Fibroblast of the aortic adventitia (primary cell): ENCODE results near the gene GMPR. TPM values are rescaled to one million over a fixed set of nuclear protein-coding genes. Genes with fewer than 3 reads are reported as not detected.
"Not testable (repeated sequence)": the region's sequence is repeated elsewhere in the genome, so short reads cannot be mapped to it uniquely, and the experiment has no call there.

Experiments
- DNase-seq: peaks from one replicate; pipeline ENCODE4 v3.0.0-alpha.2; 2010; ENCODE audit warnings: low read depth
- H3K4me3 ChIP-seq: 2 replicates; pipeline ENCODE4 v1.5.1; 2011; ENCODE audit warnings: low read depth, mild to moderate bottlenecking, control low read depth, low read length, moderate library complexity
- CTCF ChIP-seq: IDR thresholded peaks from 2 replicates; pipeline ENCODE4 v1.5.1; 2011; ENCODE audit warnings: mild to moderate bottlenecking, low read length, control low read depth, inconsistent platforms; ENCODE audit not compliant: insufficient read depth
- total RNA-seq: library from RNA; depleted of rRNA; stranded (reverse); fragments of >200 nt; gene quantifications from 2 replicates; pipeline ENCODE4 v1.2.3, GENCODE V29; 2012; ENCODE audit warnings: low replicate concordance

GMPR gene
- total RNA-seq, 1 donor = 24.8 TPM

DNA sequence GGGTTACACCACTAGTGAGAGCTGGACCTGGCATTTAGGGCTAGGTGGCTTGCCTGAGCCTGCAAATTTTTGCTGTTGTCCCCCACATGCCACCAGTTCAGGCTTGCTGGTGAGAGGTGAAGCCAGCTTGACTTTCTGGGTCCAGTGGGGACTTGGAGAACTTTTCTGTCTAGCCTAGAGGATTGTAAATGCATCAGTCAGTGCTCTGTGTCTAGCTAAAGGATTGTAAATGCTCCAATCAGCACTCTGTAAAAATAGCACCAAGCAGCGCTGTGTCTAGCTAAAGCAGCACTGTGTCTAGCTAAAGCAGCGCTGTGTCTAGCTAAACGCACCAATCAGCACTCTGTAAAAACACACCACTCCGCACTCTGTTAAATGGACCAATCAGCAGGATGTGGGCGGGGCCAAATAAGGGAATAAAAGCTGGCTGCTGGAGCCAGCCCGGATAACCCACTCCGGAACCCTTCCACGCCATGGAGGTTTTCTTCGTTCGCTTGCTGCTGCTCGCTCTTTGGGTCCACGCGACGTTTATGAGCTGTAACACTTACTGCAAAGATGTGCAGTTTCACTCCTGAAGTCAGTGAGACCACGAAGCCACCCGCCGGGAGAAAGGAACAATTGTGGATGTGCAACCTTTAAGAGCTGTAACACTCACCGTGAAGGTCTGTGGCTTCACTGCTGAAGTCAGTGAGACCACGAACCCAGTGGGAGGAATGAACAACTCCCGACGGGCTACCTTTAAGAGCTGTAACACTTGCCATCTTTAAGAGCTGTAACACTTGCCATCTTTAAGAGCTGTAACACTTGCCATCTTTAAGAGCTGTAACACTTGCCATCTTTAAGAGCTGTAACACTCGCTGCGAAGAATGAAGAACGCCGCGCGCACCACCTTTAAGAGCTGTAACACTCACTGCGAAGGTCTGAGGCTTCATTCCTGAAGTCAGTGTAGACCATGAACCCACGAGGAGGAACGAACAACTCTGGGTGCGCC is 27.3 kb downstream of the GMPR start:
- no peak for DNase-seq
- no peak overlapping the region for H3K4me3 ChIP-seq
- TF ChIP-seq CTCF = no peak

DNA sequence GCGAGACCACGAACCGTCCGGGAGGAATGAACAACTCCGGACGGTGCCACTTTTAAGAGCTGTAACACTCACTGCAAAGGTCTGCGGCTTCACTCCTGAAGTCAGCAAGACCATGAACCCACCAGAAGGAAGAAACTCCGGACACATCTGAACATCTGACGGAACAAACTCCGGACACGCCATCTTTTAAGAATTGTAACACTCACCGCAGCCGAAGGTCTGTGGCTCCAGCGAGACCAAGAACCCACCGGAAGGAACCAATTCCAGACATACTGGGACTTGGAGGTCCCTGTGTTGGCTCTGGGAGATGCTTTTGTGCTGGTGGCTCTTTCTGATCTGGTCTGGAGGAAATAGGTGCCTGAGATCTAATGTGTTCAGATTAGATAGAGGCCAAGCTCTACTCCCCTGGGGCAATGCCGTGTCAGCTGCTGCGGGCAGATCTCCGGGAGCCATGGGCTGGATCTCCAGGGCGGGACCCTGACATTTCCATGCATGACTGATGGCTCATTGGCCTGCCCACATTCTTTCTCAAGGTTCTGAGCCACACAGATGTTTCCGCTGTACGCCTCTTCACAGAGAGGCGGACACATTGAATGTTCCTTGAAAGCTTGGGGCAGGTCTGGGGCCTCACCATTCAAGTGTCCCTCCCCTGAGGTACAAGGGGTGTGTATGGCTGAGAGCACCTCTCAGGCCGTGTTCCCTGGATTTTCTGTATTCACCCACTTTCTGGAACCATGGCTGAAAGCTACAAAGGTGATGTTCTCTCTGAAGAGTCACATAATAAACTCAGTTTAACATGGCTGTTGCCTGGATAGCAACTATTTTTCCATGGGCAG is 29.3 kb downstream of the GMPR start:
- no peak for TF ChIP-seq CTCF
- no peak for DNase-seq
- H3K4me3 ChIP-seq = no peak overlapping the region

- not testable (repeated sequence) for DNase-seq, H3K4me3 ChIP-seq
Observed at GRCh38 chr6:16269442-16270070, 31.2 kb downstream of the GMPR start.

GRCh38 chr6:16270178-16270794 is 31.9 kb downstream of the GMPR start:
- DNase-seq = no peak
- no peak for TF ChIP-seq CTCF
- no peak overlapping the region for H3K4me3 ChIP-seq

DNA sequence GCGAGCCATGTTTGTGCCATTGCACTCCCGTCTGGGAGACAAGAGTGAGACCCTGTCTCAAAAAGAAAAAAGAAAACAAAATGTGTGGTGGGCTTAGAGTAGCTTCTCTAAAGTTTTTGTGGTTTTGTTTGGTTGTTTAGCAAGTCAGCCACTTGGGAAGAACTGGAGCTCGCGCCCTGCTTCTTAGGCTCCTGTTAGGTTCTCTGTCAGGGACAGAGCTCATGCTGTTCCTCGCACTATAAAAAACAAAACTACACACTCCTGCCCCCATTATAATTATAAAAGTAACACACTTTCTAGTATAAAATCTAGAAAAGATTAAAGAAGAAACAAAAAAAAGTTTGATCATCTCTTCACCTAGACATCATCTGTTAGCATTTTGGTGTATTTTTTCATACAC is 33.0 kb downstream of the GMPR start:
- H3K4me3 ChIP-seq = no peak overlapping the region
- no peak for TF ChIP-seq CTCF
- no peak for DNase-seq

DNA sequence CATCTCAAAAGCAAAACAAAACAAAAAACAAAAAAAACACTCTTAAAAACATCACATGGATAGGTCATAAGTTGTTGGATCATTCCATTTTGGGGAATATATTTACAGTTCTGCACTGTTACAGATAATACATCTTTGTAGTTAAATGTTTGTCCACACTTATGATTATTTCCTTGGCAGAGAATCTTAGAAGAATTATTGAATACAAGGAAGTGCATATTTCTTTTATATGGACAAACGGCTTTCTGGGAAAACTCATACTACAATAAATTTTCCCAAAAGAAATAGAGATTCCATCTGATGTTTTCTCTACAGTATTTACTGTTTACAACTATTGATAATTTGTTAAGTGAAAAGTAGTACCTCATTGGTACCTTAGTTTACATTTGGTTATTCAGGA is 33.8 kb downstream of the GMPR start:
- TF ChIP-seq CTCF = no peak
- no peak for DNase-seq
- no peak overlapping the region for H3K4me3 ChIP-seq
